Thoracic aorta (tissue), 2 donors: Measurements from ENCODE around the gene NAT8. TPM values are rescaled to one million over a fixed set of nuclear protein-coding genes. Genes with fewer than 3 reads are reported as not detected.
"Not testable (repeated sequence)": the region's sequence is repeated elsewhere in the genome, so short reads cannot be mapped to it uniquely, and the experiment has no call there.

Experiments used
- ATAC-seq: fragments of 150-250 bp; one replicate; pipeline ENCODE4 v1.8.0; 2017; ENCODE audit warnings: low read depth; ENCODE audit not compliant: insufficient number of reproducible peaks, low FRiP score
- DNase-seq: peaks from one replicate; pipeline ENCODE4 v3.0.0-alpha.2; 2020; ENCODE audit warnings: low spot score
- H3K27ac ChIP-seq, 2 donors: fragments of 200-600 bp; sonication (generic); 1 replicate in 1 of 2; 2 replicates in 1 of 2; pipeline ENCODE4 v1.5.1; 2016; ENCODE audit warnings: mild to moderate bottlenecking in 2 of 2, moderate library complexity in 2 of 2
- H3K27me3 ChIP-seq: fragments of 200-600 bp; sonication (generic); replicated peaks from 2 replicates; pipeline ENCODE4 v1.6.0; 2016; ENCODE audit warnings: mild to moderate bottlenecking; ENCODE audit not compliant: insufficient read depth
- H3K36me3 ChIP-seq: fragments of 200-600 bp; sonication (generic); one replicate; pipeline ENCODE4 v1.5.1; 2016
- H3K4me1 ChIP-seq, 2 donors: fragments of 200-600 bp; sonication (generic); 1 replicate in 1 of 2; 2 replicates in 1 of 2; pipeline versions ENCODE4 v1.5.1 to v1.6.0; 2016; ENCODE audit warnings: low read depth in 2 of 2, mild to moderate bottlenecking in 1 of 2; ENCODE audit not compliant: control insufficient read depth in 1 of 2
- H3K4me3 ChIP-seq: fragments of 200-600 bp; sonication (generic); 2 replicates; pipeline ENCODE4 v1.5.1; 2016; ENCODE audit warnings: mild to moderate bottlenecking
- H3K9me3 ChIP-seq: fragments of 200-600 bp; sonication (generic); 2 replicates; pipeline ENCODE4 v1.5.1; 2016
- total RNA-seq, 2 donors: library from RNA; depleted of rRNA; stranded (reverse); fragments of >200 nt; gene quantifications; one replicate each; pipeline versions ENCODE4 v1.1.0 to v1.2.3, GENCODE V29; 2016
- TF ChIP-seq, protein P1 (sequence below): fragments of 200-600 bp; sonication (generic); IDR thresholded peaks from one replicate; pipeline ENCODE4 v1.5.1; 2019; ENCODE audit warnings: antibody characterized with exemption

The NAT8 gene, protein sequence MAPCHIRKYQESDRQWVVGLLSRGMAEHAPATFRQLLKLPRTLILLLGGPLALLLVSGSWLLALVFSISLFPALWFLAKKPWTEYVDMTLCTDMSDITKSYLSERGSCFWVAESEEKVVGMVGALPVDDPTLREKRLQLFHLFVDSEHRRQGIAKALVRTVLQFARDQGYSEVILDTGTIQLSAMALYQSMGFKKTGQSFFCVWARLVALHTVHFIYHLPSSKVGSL
- not detected for total RNA-seq

GRCh38 chr2:73642338-73643018 lies at the start of gene NAT8:
NAT8 (minus strand) TSS chr2:73642422; CDS start chr2:73641628, 794 bp downstream.
- Histone ChIP-seq H3K4me1 (no peaks in the 10 kb centered on the region), H3K27ac (no peak within 1 kb of the TSS), H3K27me3 (no peaks in the 10 kb centered on the region), H3K4me3 (no peak within 1 kb of the TSS), H3K36me3 (no peaks in the 10 kb centered on the region), H3K9me3 (no peaks in the 10 kb centered on the region)
- no peak for ATAC-seq
- TF ChIP-seq, protein P1, sequence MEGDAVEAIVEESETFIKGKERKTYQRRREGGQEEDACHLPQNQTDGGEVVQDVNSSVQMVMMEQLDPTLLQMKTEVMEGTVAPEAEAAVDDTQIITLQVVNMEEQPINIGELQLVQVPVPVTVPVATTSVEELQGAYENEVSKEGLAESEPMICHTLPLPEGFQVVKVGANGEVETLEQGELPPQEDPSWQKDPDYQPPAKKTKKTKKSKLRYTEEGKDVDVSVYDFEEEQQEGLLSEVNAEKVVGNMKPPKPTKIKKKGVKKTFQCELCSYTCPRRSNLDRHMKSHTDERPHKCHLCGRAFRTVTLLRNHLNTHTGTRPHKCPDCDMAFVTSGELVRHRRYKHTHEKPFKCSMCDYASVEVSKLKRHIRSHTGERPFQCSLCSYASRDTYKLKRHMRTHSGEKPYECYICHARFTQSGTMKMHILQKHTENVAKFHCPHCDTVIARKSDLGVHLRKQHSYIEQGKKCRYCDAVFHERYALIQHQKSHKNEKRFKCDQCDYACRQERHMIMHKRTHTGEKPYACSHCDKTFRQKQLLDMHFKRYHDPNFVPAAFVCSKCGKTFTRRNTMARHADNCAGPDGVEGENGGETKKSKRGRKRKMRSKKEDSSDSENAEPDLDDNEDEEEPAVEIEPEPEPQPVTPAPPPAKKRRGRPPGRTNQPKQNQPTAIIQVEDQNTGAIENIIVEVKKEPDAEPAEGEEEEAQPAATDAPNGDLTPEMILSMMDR, result no peak
- no peak for DNase-seq

- DNase-seq, H3K4me1 ChIP-seq, H3K27me3 ChIP-seq, H3K36me3 ChIP-seq, ATAC-seq, H3K4me3 ChIP-seq, H3K27ac ChIP-seq, H3K9me3 ChIP-seq: not testable (repeated sequence)
- TF ChIP-seq, protein P1, result peak; percentile 27
These were observed 48.3 kb upstream of the NAT8 start for GRCh38 chr2:73690372-73691088.

GRCh38 chr2:73688494-73688893 lies 46.3 kb upstream of the NAT8 start:
- not testable (repeated sequence) for H3K36me3 ChIP-seq, H3K4me3 ChIP-seq, ATAC-seq, H3K27ac ChIP-seq, H3K4me1 ChIP-seq, H3K27me3 ChIP-seq, H3K9me3 ChIP-seq, DNase-seq

DNA sequence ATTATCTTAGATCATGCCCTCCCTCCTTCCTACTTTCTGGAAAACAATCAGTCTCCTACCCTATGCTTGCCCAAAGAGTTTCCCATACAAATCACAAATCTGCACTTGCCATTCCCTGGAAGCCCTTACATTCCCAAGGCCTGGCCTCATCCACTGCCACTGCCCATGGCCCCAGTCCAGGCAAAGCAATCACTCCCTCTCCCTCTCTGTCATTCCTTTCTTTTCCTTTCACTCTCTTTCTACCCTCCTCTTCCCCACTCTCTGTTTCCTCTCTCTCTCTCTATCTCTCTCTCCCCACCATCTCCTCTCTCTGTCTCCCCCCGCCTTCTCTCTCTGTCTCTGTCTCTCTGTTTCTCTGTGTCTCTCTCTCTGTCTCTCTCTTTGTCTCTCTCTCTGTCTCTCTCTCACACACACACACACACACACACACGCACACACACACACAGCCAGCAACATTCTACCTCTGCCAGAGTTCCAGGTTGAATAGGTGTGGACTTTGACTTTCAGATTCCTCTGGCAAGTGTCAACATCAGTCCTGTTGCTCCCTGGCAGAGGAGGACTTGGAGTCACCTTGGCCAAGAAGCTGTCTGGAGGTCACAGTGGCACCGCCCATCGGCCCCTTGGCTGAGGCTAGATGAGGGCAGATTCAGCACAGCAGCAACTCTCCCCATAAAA lies 43.7 kb upstream of the NAT8 start:
- DNase-seq (no peak), ATAC-seq (no peak)
- Histone ChIP-seq H3K27ac (peak overlapping the region in 1 of 2 donors; percentile 8), H3K36me3 (no peaks in the 10 kb centered on the region), H3K9me3 (peaks cover 4% of the 10 kb centered on the region), H3K4me3 (no peak overlapping the region), H3K27me3 (no peaks in the 10 kb centered on the region), H3K4me1 (peaks cover 0 to 5% of the 10 kb centered on the region in 2 donors)
- TF ChIP-seq, protein P1, result no peak

- not testable (repeated sequence) for H3K4me1 ChIP-seq, H3K4me3 ChIP-seq, DNase-seq, ATAC-seq, H3K27ac ChIP-seq, H3K9me3 ChIP-seq, H3K36me3 ChIP-seq, H3K27me3 ChIP-seq
These were observed 42.7 kb upstream of the NAT8 start for GRCh38 chr2:73684905-73685304.

DNA sequence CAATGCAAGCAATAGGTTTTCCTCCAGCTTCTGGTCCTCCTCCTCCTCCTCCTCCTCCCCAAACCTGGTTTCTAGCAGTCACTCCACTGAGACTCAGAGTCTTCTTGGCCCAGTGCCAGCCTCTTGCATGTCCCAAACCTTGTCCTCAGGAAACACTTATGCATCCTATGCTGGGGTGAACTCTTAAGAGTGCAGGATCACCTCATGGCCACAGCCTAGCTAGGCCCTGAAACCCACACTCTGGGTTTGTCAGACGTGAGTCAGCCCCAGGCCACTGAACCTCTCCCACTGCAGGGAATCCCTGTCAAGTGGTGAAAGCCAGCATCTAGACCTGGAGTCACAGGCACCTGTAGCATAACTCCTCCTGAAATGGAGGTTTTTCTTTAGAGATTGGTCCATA lies 42.1 kb upstream of the NAT8 start:
- not testable (repeated sequence) for DNase-seq, ATAC-seq, H3K27me3 ChIP-seq, H3K9me3 ChIP-seq, H3K4me1 ChIP-seq, H3K4me3 ChIP-seq, H3K36me3 ChIP-seq, H3K27ac ChIP-seq
